ENCODE data around the gene SLC17A1.

DNA sequence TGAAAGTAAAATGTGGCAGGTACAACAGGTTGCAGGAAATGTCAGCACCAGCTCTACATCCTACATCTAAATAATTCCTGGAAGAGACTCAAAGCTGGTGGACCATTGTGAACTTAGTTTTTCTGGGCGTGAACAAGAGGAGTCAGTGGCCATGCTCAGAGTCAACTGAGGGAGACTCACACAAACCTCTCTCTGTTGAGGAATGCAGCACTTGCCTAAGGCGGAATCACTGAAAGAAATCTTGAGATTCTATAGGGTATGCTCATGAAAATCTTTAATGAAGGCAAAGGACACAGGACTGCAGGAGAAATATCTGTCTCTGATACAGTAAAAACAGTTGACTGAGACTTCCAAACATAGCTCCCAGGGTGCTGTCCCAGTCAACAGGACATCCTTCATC lies 54.8 kb downstream of the SLC17A1 start:
- TF ChIP-seq, protein P1, sequence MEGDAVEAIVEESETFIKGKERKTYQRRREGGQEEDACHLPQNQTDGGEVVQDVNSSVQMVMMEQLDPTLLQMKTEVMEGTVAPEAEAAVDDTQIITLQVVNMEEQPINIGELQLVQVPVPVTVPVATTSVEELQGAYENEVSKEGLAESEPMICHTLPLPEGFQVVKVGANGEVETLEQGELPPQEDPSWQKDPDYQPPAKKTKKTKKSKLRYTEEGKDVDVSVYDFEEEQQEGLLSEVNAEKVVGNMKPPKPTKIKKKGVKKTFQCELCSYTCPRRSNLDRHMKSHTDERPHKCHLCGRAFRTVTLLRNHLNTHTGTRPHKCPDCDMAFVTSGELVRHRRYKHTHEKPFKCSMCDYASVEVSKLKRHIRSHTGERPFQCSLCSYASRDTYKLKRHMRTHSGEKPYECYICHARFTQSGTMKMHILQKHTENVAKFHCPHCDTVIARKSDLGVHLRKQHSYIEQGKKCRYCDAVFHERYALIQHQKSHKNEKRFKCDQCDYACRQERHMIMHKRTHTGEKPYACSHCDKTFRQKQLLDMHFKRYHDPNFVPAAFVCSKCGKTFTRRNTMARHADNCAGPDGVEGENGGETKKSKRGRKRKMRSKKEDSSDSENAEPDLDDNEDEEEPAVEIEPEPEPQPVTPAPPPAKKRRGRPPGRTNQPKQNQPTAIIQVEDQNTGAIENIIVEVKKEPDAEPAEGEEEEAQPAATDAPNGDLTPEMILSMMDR (IDR thresholded peaks at IDR 0.05) = no peak
- no peak for TF ChIP-seq POLR2A (IDR thresholded peaks at IDR 0.05)

All from tibial nerve (tissue), 3 donors.